ENCODE results near the gene VASH1.

- TF ChIP-seq CTCF (conservative IDR thresholded peaks at IDR 0.05), result no peak
- no peak for TF ChIP-seq EZH2 (IDR thresholded peaks at IDR 0.05; ENCODE audit: low read depth)
Measured at GRCh38 chr14:76777721-76778120, 16.5 kb downstream of the VASH1 start.
